Body of pancreas (tissue), 4 donors: ENCODE measurements around the gene RPL10.

Source experiments
- POLR2A ChIP-seq, 3 donors: fragments of 450-650 bp; IDR thresholded peaks; one replicate each; pipeline ENCODE4 v1.6.1; 2016; ENCODE audit warnings: antibody characterized with exemption in 3 of 3, mild to moderate bottlenecking in 2 of 3
- TF ChIP-seq, protein P1 (sequence below), 7 experiments: fragments of 450-650 bp in 4 of 7; fragments of 200-600 bp in 3 of 7; sonication (generic) in 3 of 7; IDR thresholded peaks; one replicate each; pipeline ENCODE4 v1.5.1; 2016 to 2019; ENCODE audit warnings: antibody characterized with exemption in 7 of 7

DNA sequence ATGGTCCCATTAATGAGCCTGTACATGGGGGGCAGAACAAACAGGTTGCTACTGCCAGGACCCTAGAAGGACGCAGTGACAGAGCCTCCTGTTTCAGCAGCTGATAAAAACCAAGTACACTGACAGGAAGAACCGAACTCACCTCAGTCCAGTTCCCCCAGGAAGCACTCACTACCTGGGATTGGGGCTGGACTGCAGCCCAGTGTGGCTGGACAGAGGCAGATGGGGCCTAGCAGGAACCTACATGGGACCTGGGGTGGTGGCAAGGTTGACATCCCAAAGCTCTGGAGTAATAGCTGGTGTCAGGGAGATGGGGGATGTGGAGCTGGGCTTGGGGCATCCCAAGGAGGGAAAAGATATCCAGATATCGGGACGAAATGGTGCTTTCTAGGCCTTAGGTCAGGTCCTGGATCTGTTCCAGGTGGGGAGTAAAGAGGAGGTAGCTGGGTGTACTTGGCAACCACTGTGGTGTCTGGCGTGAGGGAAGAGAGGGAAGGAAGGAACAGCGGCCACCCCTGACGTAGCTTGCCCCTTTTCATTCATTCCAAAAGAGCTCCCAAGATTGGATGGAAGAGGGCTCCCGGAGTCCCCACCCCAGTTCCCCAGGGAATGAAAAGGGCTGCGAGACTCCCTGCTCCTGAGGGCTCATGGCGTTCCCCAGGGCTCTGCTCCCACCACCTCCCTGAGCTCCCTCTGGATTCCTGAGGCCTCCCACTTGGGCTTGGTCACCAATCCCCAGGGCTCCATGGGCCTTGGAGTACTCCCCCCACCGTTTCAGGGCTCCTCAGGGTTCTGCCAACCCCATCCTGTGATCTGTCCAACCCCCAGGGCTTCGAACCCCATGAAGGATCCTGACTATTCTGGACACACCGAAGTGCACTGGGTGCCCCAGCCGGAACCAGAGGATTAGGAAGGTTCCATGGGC, 14.6 kb upstream of the RPL10 start:
- TF ChIP-seq, protein P1, sequence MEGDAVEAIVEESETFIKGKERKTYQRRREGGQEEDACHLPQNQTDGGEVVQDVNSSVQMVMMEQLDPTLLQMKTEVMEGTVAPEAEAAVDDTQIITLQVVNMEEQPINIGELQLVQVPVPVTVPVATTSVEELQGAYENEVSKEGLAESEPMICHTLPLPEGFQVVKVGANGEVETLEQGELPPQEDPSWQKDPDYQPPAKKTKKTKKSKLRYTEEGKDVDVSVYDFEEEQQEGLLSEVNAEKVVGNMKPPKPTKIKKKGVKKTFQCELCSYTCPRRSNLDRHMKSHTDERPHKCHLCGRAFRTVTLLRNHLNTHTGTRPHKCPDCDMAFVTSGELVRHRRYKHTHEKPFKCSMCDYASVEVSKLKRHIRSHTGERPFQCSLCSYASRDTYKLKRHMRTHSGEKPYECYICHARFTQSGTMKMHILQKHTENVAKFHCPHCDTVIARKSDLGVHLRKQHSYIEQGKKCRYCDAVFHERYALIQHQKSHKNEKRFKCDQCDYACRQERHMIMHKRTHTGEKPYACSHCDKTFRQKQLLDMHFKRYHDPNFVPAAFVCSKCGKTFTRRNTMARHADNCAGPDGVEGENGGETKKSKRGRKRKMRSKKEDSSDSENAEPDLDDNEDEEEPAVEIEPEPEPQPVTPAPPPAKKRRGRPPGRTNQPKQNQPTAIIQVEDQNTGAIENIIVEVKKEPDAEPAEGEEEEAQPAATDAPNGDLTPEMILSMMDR (IDR thresholded peaks at IDR 0.05): no peak
- no peak for TF ChIP-seq POLR2A (IDR thresholded peaks at IDR 0.05)
